ENCODE measurements around the gene ALKBH5. TPM values are rescaled to one million over a fixed set of nuclear protein-coding genes. Genes with fewer than 3 reads are reported as not detected.
A peak's percentile ranks its signal among the peaks of the same experiment; 100 is the strongest.

Gene ALKBH5
- total RNA-seq, 4 donors from 2014 or later = 188 to 271 (median 224) TPM

DNA sequence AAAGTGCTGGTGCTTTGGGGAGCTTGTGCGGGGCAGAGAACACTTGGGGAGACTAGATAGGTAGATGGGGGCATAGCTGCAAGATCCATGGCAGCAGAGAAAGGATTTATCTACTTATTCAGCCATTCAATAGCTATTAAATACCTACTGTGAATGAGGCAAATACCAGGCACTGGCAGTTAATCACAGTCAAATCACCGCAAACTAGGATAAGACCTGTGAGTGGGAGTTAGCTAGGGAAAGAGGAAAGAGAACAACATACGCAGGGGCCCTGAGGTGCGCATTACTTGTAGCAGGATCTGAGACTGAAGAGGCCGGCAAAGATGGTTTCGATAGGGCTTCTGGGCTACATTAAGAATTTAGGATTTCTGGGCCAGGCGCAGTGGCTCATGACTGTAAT lies 3.8 kb upstream of the ALKBH5 start:
- intact Hi-C loops (cut with DNase I; ENCODE audit: low total_unique reads) = loop anchor here (5.0 to 10.0 kb wide), 2 partner anchors 208 to 335 kb away; partner anchors contain the start of genes DRC3 and TOM1L2
- DNase-seq (no peak), ATAC-seq (no peak)
- Histone ChIP-seq H3K36me3 (no peaks in the 10 kb centered on the region), H3K9me3 (no peaks in the 10 kb centered on the region), H3K27ac (no peak overlapping the region), H3K4me1 (peaks cover 9 to 13% of the 10 kb centered on the region in 2 donors), H3K4me3 (no peak overlapping the region), H3K27me3 (no peaks in the 10 kb centered on the region)
- no peak for TF ChIP-seq POLR2A (IDR thresholded peaks at IDR 0.05)
- TF ChIP-seq, protein P1, sequence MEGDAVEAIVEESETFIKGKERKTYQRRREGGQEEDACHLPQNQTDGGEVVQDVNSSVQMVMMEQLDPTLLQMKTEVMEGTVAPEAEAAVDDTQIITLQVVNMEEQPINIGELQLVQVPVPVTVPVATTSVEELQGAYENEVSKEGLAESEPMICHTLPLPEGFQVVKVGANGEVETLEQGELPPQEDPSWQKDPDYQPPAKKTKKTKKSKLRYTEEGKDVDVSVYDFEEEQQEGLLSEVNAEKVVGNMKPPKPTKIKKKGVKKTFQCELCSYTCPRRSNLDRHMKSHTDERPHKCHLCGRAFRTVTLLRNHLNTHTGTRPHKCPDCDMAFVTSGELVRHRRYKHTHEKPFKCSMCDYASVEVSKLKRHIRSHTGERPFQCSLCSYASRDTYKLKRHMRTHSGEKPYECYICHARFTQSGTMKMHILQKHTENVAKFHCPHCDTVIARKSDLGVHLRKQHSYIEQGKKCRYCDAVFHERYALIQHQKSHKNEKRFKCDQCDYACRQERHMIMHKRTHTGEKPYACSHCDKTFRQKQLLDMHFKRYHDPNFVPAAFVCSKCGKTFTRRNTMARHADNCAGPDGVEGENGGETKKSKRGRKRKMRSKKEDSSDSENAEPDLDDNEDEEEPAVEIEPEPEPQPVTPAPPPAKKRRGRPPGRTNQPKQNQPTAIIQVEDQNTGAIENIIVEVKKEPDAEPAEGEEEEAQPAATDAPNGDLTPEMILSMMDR (IDR thresholded peaks at IDR 0.05 in 4 of 5, conservative IDR thresholded peaks at IDR 0.05 in 1 of 5) = no peak
- in situ Hi-C loops (cut with MboI; ENCODE audit: low sequenced_read_pairs in 4 of 4) = no loop called here

DNA sequence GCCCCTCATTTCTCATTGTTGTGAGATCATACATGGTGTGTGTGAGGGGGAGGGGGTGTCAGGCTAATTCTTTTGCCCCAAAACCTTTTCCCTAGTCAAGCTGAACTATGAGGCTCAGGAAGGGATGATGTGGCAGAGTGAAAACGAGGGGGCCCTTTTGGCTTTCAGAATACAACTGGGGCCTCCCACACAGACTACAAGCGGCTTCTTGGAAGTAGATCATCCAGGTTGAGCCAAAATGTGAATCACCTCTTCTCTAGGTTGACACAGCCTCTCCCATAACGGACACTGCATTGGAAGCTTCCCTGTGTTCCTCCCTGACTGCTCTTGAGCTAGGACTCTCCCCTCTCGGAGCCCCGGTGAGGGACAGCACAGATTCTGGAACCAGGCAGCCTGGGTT lies 2.3 kb upstream of the ALKBH5 start:
- DNase-seq (no peak), ATAC-seq (no peak)
- H3K4me3 ChIP-seq = no peak overlapping the region
- in situ Hi-C loops (cut with MboI; ENCODE audit: low sequenced_read_pairs in 4 of 4) (no loop called here), intact Hi-C loops (cut with DNase I; ENCODE audit: low total_unique reads) (loop anchor here (5.0 to 10.0 kb wide), 2 partner anchors 209 to 337 kb away; partner anchors contain the start of genes DRC3 and TOM1L2)
- H3K36me3 ChIP-seq = no peaks in the 10 kb centered on the region
- TF ChIP-seq, protein P1 (IDR thresholded peaks at IDR 0.05 in 4 of 5, conservative IDR thresholded peaks at IDR 0.05 in 1 of 5) = no peak
- no peak for TF ChIP-seq POLR2A (IDR thresholded peaks at IDR 0.05)
- H3K27me3 ChIP-seq = no peaks in the 10 kb centered on the region
- H3K4me1 ChIP-seq = peaks cover 24% of the 10 kb centered on the region in 2 donors
- no peaks in the 10 kb centered on the region for H3K9me3 ChIP-seq
- H3K27ac ChIP-seq = peak overlapping the region; percentile 14 to 95 (median 92)

DNA sequence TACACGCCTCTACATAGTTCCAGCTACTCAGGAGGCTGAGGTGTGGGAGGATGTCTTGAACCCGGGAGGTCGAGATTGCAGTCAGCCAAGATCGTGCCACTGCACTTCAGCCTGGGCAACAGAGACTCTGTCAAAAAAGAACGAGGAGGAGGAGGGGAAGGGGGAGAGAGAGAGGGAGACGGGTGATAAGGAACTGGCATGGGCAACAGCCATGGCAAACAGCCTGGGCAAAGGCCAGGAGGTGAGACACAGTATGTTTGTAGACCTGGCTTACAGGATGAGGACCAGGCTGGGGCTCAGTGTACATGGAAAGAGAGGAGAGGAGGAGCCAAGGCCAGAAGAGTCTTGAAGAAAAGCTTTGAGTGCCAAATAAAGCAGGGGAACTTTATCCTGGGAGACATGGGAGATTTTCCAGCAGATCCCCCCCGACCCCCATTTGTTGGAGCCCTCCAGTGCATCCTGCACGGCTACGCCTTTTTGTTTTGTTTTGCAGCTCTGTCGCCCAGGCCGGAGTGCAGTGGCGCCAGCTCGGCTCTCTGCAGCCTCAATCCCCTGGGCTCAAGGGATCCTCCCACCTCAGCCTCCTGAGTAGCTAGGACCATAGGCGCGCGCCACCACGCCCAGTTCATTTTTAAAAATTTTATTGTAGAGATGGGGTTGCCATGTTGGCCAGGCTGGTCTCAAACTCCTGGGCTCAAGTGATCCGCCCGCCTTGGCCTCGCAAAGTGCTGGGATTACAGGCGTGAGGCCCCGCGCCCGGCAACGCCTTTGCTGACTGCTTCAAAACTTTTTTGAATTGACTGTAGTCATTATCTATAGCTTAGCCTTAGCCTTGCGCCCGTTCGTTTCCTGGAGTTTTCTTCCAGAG lies 1.3 kb upstream of the ALKBH5 start:
- Histone ChIP-seq H3K27ac (peak overlapping the region; percentile 89 to 97 (median 95)), H3K4me3 (peak overlapping the region; percentile 74 to 100 (median 86)), H3K4me1 (peaks cover 34% of the 10 kb centered on the region in 2 donors), H3K9me3 (no peaks in the 10 kb centered on the region), H3K27me3 (no peaks in the 10 kb centered on the region), H3K36me3 (no peaks in the 10 kb centered on the region)
- no peak for TF ChIP-seq POLR2A (IDR thresholded peaks at IDR 0.05)
- TF ChIP-seq, protein P1 (IDR thresholded peaks at IDR 0.05 in 4 of 5, conservative IDR thresholded peaks at IDR 0.05 in 1 of 5) = no peak
- DNase-seq (peak; percentile 3 to 30), ATAC-seq (no peak)
- in situ Hi-C loops (cut with MboI; ENCODE audit: low sequenced_read_pairs in 4 of 4) (no loop called here), intact Hi-C loops (cut with DNase I; ENCODE audit: low total_unique reads) (loop anchor here (2.0 to 10.0 kb wide), 4 partner anchors 42 to 902 kb away; partner anchors contain the start of genes COPS3, DRC3, LLGL1 and TOM1L2)

DNA sequence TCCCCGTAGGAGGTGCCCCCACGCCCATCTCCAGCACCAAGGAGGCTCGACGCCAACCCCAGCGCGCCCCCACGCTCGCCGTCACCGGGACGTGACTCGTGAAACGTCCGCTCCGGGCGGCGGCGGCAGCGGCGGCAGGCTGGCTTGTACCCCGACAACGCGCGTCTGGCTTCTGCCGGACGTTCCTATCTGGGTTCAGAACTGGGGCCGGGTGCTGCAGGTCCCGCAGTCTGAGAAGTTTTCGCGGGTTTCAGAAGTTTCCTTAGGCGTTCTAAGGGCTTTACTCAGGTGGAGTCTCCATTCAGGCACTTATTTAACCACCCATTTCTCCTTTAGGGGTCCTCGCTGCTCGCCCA lies 672 bp upstream of the ALKBH5 start:
- Histone ChIP-seq H3K36me3 (no peaks in the 10 kb centered on the region), H3K9me3 (no peaks in the 10 kb centered on the region), H3K4me3 (peak overlapping the region; percentile 74 to 100 (median 86)), H3K27ac (peak overlapping the region; percentile 89 to 97 (median 95)), H3K27me3 (no peaks in the 10 kb centered on the region), H3K4me1 (peaks cover 40% of the 10 kb centered on the region in 2 donors)
- DNase-seq (peak; percentile 59 to 81), ATAC-seq (peak; percentile 66)
- intact Hi-C loops (cut with DNase I; ENCODE audit: low total_unique reads) (loop anchor here (1.0 to 10.0 kb wide), 5 partner anchors 42 to 902 kb away; partner anchors contain the start of genes COPS3, DRC3, LLGL1 and TOM1L2), in situ Hi-C loops (cut with MboI; ENCODE audit: low sequenced_read_pairs in 4 of 4) (no loop called here)
- peak; percentile 22 to 36 for TF ChIP-seq POLR2A (IDR thresholded peaks at IDR 0.05)
- TF ChIP-seq, protein P1 (IDR thresholded peaks at IDR 0.05 in 4 of 5, conservative IDR thresholded peaks at IDR 0.05 in 1 of 5) = peak in 1 of 5 experiments; percentile 31
